Prostate gland (tissue), 2 donors: ENCODE results near the gene NIPSNAP2. TPM values are rescaled to one million over a fixed set of nuclear protein-coding genes. Genes with fewer than 3 reads are reported as not detected.
A peak's percentile ranks its signal among the peaks of the same experiment; 100 is the strongest.
"Not testable (repeated sequence)": the region's sequence is repeated elsewhere in the genome, so short reads cannot be mapped to it uniquely, and the experiment has no call there.

Experiments
- DNase-seq: peaks from one replicate; pipeline ENCODE4 v3.0.0-alpha.2; 2019; ENCODE audit warnings: low spot score
- H3K27ac ChIP-seq, 2 donors: fragments of 200-600 bp; sonication (generic); 2 replicates each; pipeline ENCODE4 v1.5.1; 2017 to 2019
- H3K27me3 ChIP-seq: fragments of 200-600 bp; sonication (generic); replicated peaks from 2 replicates; pipeline ENCODE4 v1.5.1; 2019; ENCODE audit not compliant: insufficient read depth
- H3K36me3 ChIP-seq, 2 donors: fragments of 200-600 bp; sonication (generic); 1 replicate in 1 of 2; 2 replicates in 1 of 2; pipeline versions ENCODE4 v1.5.1 to v1.8.1; 2017 to 2019
- H3K4me1 ChIP-seq: fragments of 200-600 bp; sonication (generic); replicated peaks from 2 replicates; pipeline ENCODE4 v1.5.1; 2019
- H3K4me3 ChIP-seq, 2 donors: fragments of 200-600 bp; sonication (generic); 2 replicates each; pipeline ENCODE4 v1.5.1; 2017 to 2019
- H3K9me3 ChIP-seq: fragments of 200-600 bp; sonication (generic); 2 replicates; pipeline ENCODE4 v1.5.1; 2017
- CTCF ChIP-seq, 4 experiments: fragments of 200-600 bp in 2 of 4; fragments of 450-650 bp in 2 of 4; sonication (generic) in 2 of 4; IDR thresholded peaks; 1 replicate in 3 of 4; 2 replicates in 1 of 4; pipeline ENCODE4 v1.5.1; 2016 to 2019; ENCODE audit warnings: antibody characterized with exemption in 4 of 4, mild to moderate bottlenecking in 2 of 4, moderate library complexity in 2 of 4
- POLR2A ChIP-seq: fragments of 450-650 bp; IDR thresholded peaks from one replicate; pipeline ENCODE4 v1.6.1; 2016; ENCODE audit warnings: antibody characterized with exemption, mild to moderate bottlenecking
- POLR2AphosphoS5 ChIP-seq: sonication (generic); formaldehyde crosslinking; IDR thresholded peaks from one replicate; pipeline ENCODE4 v1.6.1; 2017; ENCODE audit warnings: antibody characterized with exemption
- WGBS: methylation state at CpG from one replicate; pipeline ENCODE4 v1.1.5; 2018; 5-methylcytosine and 5-hydroxymethylcytosine counted together
- intact Hi-C: fragments of 100-400 bp; cut with DNase I; formaldehyde crosslinking; loops from one replicate; pipeline ENCODE4 v1.14.2; 2022
- total RNA-seq, 2 donors: library from RNA; depleted of rRNA; stranded (reverse); fragments of >200 nt; gene quantifications; one replicate each; pipeline ENCODE4 v1.1.0, GENCODE V29; 2016

Gene NIPSNAP2
- total RNA-seq, 2 donors from 2014 or later, result 83.3 to 84.0 TPM

- Histone ChIP-seq H3K4me1 (no peaks in the 10 kb centered on the region), H3K4me3 (no peak overlapping the region), H3K27ac (no peak overlapping the region), H3K9me3 (no peaks in the 10 kb centered on the region), H3K27me3 (no peaks in the 10 kb centered on the region), H3K36me3 (no peaks in the 10 kb centered on the region)
- 88% methylated on average over 9 of the region's 9 CpGs for WGBS
- DNase-seq, result no peak
- intact Hi-C loops, result no loop called here
- no peak for TF ChIP-seq POLR2A
- TF ChIP-seq CTCF (IDR thresholded peaks at IDR 0.05), result no peak
Observed at GRCh38 chr7:56028942-56029630, 64.7 kb downstream of the NIPSNAP2 start.

- H3K27ac ChIP-seq, result no peak overlapping the region
Observed at GRCh38 chr7:56030340-56030739, 66.0 kb downstream of the NIPSNAP2 start.

GRCh38 chr7:56031556-56031955 is 67.2 kb downstream of the NIPSNAP2 start:
- H3K27me3 ChIP-seq, result not testable (repeated sequence)

More at GRCh38 chr7:56030340-56030739, 66.0 kb downstream of the NIPSNAP2 start:
- intact Hi-C loops, result no loop called here
- Histone ChIP-seq H3K36me3 (no peaks in the 10 kb centered on the region), H3K9me3 (no peaks in the 10 kb centered on the region), H3K4me3 (no peak overlapping the region), H3K4me1 (no peaks in the 10 kb centered on the region), H3K27me3 (no peaks in the 10 kb centered on the region)
- no peak for DNase-seq
- 93% methylated on average over 8 of the region's 8 CpGs for WGBS
- TF ChIP-seq POLR2A, result no peak
- no peak for TF ChIP-seq POLR2AphosphoS5
- TF ChIP-seq CTCF (IDR thresholded peaks at IDR 0.05), result no peak

GRCh38 chr7:56032578-56032977 is 68.2 kb downstream of the NIPSNAP2 start:
- intact Hi-C loops, H3K36me3 ChIP-seq, H3K9me3 ChIP-seq, H3K4me3 ChIP-seq, DNase-seq, H3K27me3 ChIP-seq, H3K27ac ChIP-seq, H3K4me1 ChIP-seq: not testable (repeated sequence)
- WGBS, result 96% methylated on average over 7 of the region's 7 CpGs

More at GRCh38 chr7:56031556-56031955, 67.2 kb downstream of the NIPSNAP2 start:
- H3K4me1 ChIP-seq, H3K36me3 ChIP-seq, H3K9me3 ChIP-seq, H3K27ac ChIP-seq, H3K4me3 ChIP-seq, intact Hi-C loops, DNase-seq: not testable (repeated sequence)
- 78% methylated on average over 8 of the region's 8 CpGs for WGBS

GRCh38 chr7:56033671-56034432 is 69.5 kb downstream of the NIPSNAP2 start:
- DNase-seq, result peak; percentile 50
- TF ChIP-seq CTCF (IDR thresholded peaks at IDR 0.05) (peak in 1 of 4 experiments; percentile 26), POLR2A (no peak), POLR2AphosphoS5 (no peak)
- Histone ChIP-seq H3K36me3 (no peaks in the 10 kb centered on the region), H3K27me3 (no peaks in the 10 kb centered on the region), H3K9me3 (no peaks in the 10 kb centered on the region), H3K27ac (peak overlapping the region; percentile 45 to 61), H3K4me3 (peak overlapping the region; percentile 37 to 51), H3K4me1 (no peaks in the 10 kb centered on the region)
- WGBS, result under 1% methylated on average over 26 of the region's 27 CpGs
- intact Hi-C loops, result no loop called here
